GM20431 (cell line): ENCODE results near the gene NLGN1.
"Not testable (repeated sequence)": the region's sequence is repeated elsewhere in the genome, so short reads cannot be mapped to it uniquely, and the experiment has no call there.

Experiments used
- in situ Hi-C: fragments of 300-500 bp; cut with MseI, MboI; formaldehyde crosslinking; loops from one replicate; pipeline ENCODE4 v1.15.0; 2020; ENCODE audit warnings: low sequenced_read_pairs; ENCODE audit not compliant: unreplicated experiment

Gene NLGN1

GRCh38 chr3:173548261-173548660 lies 150.7 kb downstream of the NLGN1 start:
- in situ Hi-C loops: no loop called here

- in situ Hi-C loops: no loop called here
Observed at GRCh38 chr3:173552526-173552925, 155.0 kb downstream of the NLGN1 start.

GRCh38 chr3:173553635-173554280 lies 156.2 kb downstream of the NLGN1 start:
- in situ Hi-C loops: no loop called here

- in situ Hi-C loops: no loop called here
Observed at GRCh38 chr3:173556546-173556945, 159.0 kb downstream of the NLGN1 start.

- in situ Hi-C loops: no loop called here
Observed at GRCh38 chr3:173567997-173568396, 170.5 kb downstream of the NLGN1 start.

- in situ Hi-C loops: no loop called here
Observed at GRCh38 chr3:173568623-173569022, 171.1 kb downstream of the NLGN1 start.

GRCh38 chr3:173583496-173583895 lies 186.0 kb downstream of the NLGN1 start:
- in situ Hi-C loops: no loop called here

GRCh38 chr3:173584093-173584837 lies 186.7 kb downstream of the NLGN1 start:
- in situ Hi-C loops: no loop called here

GRCh38 chr3:173584838-173585831 lies 187.6 kb downstream of the NLGN1 start:
- in situ Hi-C loops: no loop called here

GRCh38 chr3:173586166-173586565 lies 188.6 kb downstream of the NLGN1 start:
- in situ Hi-C loops: no loop called here

GRCh38 chr3:173587055-173587454 lies 189.5 kb downstream of the NLGN1 start:
- in situ Hi-C loops: no loop called here

- in situ Hi-C loops: no loop called here
Observed at GRCh38 chr3:173588556-173588955, 191.0 kb downstream of the NLGN1 start.

GRCh38 chr3:173589116-173589515 lies 191.6 kb downstream of the NLGN1 start:
- in situ Hi-C loops: no loop called here

- in situ Hi-C loops: no loop called here
Observed at GRCh38 chr3:173591401-173591800, 193.9 kb downstream of the NLGN1 start.

GRCh38 chr3:173594881-173595280 lies 197.3 kb downstream of the NLGN1 start:
- in situ Hi-C loops: not testable (repeated sequence)

- in situ Hi-C loops: no loop called here
Observed at GRCh38 chr3:173599673-173600072, 202.1 kb downstream of the NLGN1 start.

GRCh38 chr3:173614522-173614921 lies 217.0 kb downstream of the NLGN1 start:
- in situ Hi-C loops: no loop called here

- in situ Hi-C loops: no loop called here
Observed at GRCh38 chr3:173615661-173616060, 218.1 kb downstream of the NLGN1 start.

- in situ Hi-C loops: no loop called here
Observed at GRCh38 chr3:173617490-173617889, 219.9 kb downstream of the NLGN1 start.

- in situ Hi-C loops: no loop called here
Observed at GRCh38 chr3:173618148-173618547, 220.6 kb downstream of the NLGN1 start.

GRCh38 chr3:173618703-173619102 lies 221.2 kb downstream of the NLGN1 start:
- in situ Hi-C loops: no loop called here
